Smooth muscle cell (in vitro differentiated cells): Measurements from ENCODE around the gene ZNF44. TPM values are rescaled to one million over a fixed set of nuclear protein-coding genes. Genes with fewer than 3 reads are reported as not detected.

Source experiments
- DNase-seq: peaks from one replicate; lab custom pipeline; 2025; ENCODE audit not compliant: unreplicated experiment; lab: John Stamatoyannopoulos, UW
- H2AFZ ChIP-seq: fragments of 200-600 bp; sonication (generic); 2 replicates; pipeline ENCODE4 v1.6.0; 2016; ENCODE audit warnings: antibody characterized with exemption, low read depth, mild to moderate bottlenecking
- H3F3A ChIP-seq: fragments of 200-600 bp; sonication (generic); 2 replicates; pipeline ENCODE4 v1.6.0; 2017; ENCODE audit warnings: antibody characterized with exemption, low read depth
- H3K27ac ChIP-seq: fragments of 200-600 bp; sonication (generic); 2 replicates; pipeline ENCODE4 v1.5.1; 2016; ENCODE audit warnings: low read depth, mild to moderate bottlenecking
- H3K27me3 ChIP-seq: fragments of 200-600 bp; sonication (generic); 2 replicates; pipeline ENCODE4 v1.6.1; 2016; ENCODE audit warnings: low read depth, mild to moderate bottlenecking
- H3K36me3 ChIP-seq: fragments of 200-600 bp; sonication (generic); 2 replicates; pipeline ENCODE4 v1.5.1; 2016; ENCODE audit warnings: low read depth
- H3K4me1 ChIP-seq: fragments of 200-600 bp; sonication (generic); 2 replicates; pipeline ENCODE4 v1.5.1; 2016; ENCODE audit warnings: low read depth
- H3K4me2 ChIP-seq: fragments of 200-600 bp; sonication (generic); 2 replicates; pipeline ENCODE4 v1.6.0; 2016; ENCODE audit warnings: mild to moderate bottlenecking
- H3K4me3 ChIP-seq: fragments of 200-600 bp; sonication (generic); 2 replicates; pipeline ENCODE4 v1.5.1; 2016; ENCODE audit warnings: mild to moderate bottlenecking
- H3K79me2 ChIP-seq: fragments of 200-600 bp; sonication (generic); 2 replicates; pipeline ENCODE4 v1.6.0; 2016; ENCODE audit warnings: low read depth, mild to moderate bottlenecking
- H3K9ac ChIP-seq: fragments of 200-600 bp; sonication (generic); 2 replicates; pipeline ENCODE4 v1.6.0; 2016; ENCODE audit warnings: low read depth
- H3K9me3 ChIP-seq: fragments of 200-600 bp; sonication (generic); replicated peaks from 2 replicates; pipeline ENCODE4 v1.5.1; 2016; ENCODE audit warnings: low read depth
- H4K20me1 ChIP-seq: fragments of 200-600 bp; sonication (generic); 2 replicates; pipeline ENCODE4 v1.6.0; 2016; ENCODE audit warnings: low read depth
- CTCF ChIP-seq: fragments of 200-600 bp; sonication (generic); IDR thresholded peaks from 2 replicates; pipeline ENCODE4 v1.5.1; 2017; ENCODE audit warnings: borderline replicate concordance, mild to moderate bottlenecking, antibody characterized with exemption; ENCODE audit not compliant: insufficient read depth, poor library complexity, severe bottlenecking
- WGBS: methylation state at CpG from one replicate; pipeline ENCODE4 v1.1.7; 2016; ENCODE audit warnings: low lambda C conversion rate; 5-methylcytosine and 5-hydroxymethylcytosine counted together
- polyA plus RNA-seq: library from polyadenylated mRNA; unstranded; fragments of >200 nt; fragmentation: Nextera tagmentation; extraction: Ambion mirVana; gene quantifications from 2 replicates; pipeline ENCODE4 v1.2.1, GENCODE V29; 2016
- total RNA-seq: library from RNA; depleted of rRNA; stranded (reverse); fragments of >200 nt; gene quantifications from 2 replicates; pipeline ENCODE4 v1.2.3, GENCODE V29; 2014

ZNF44 gene
- total RNA-seq (5.3 and 5.8 TPM in 2 replicates), polyA plus RNA-seq (3.2 and 5.3 TPM in 2 replicates)

GRCh38 chr19:12294249-12295158 is at the start of gene ZNF44:
ZNF44 (minus strand) TSS chr19:12294883; CDS start chr19:12294694, 189 bp downstream.
- Histone ChIP-seq H3K9ac (peak within 1 kb of the TSS; percentile 66), H3K4me3 (peak within 1 kb of the TSS; percentile 87), H3K79me2 (peaks cover 39% of the 10 kb centered on the region), H3F3A (no peaks in the 10 kb centered on the region), H4K20me1 (peaks cover 17% of the 10 kb centered on the region), H3K27me3 (no peaks in the 10 kb centered on the region), H3K36me3 (no peaks in the 10 kb centered on the region), H3K27ac (peak within 1 kb of the TSS; percentile 64), H3K9me3 (no peaks in the 10 kb centered on the region), H2AFZ (peak within 1 kb of the TSS; percentile 84), H3K4me1 (no peaks in the 10 kb centered on the region), H3K4me2 (peak within 1 kb of the TSS; percentile 90)
- DNase-seq: peak; percentile 52
- under 1% methylated on average over 58 of the region's 66 CpGs for WGBS
- TF ChIP-seq CTCF: no peak

- Histone ChIP-seq H4K20me1 (no peaks in the 10 kb centered on the region), H3K36me3 (no peaks in the 10 kb centered on the region), H2AFZ (peak within 1 kb of the TSS; percentile 89), H3K79me2 (peaks cover 6% of the 10 kb centered on the region), H3K4me3 (peak within 1 kb of the TSS; percentile 70), H3K9me3 (no peaks in the 10 kb centered on the region), H3K27ac (peak within 1 kb of the TSS; percentile 6), H3K27me3 (no peaks in the 10 kb centered on the region), H3K9ac (peak within 1 kb of the TSS; percentile 46), H3K4me1 (peaks cover 5% of the 10 kb centered on the region), H3K4me2 (peak within 1 kb of the TSS; percentile 84), H3F3A (no peaks in the 10 kb centered on the region)
- peak; percentile 76 for DNase-seq
- no peak for TF ChIP-seq CTCF
- 2% methylated on average over 54 of the region's 55 CpGs for WGBS
These were observed 38.8 kb upstream of the ZNF44 start, which contains the start of gene ZNF563 for GRCh38 chr19:12333162-12334159. ZNF563 (minus strand) TSS chr19:12333633; CDS start chr19:12333482, 151 bp downstream.

- Histone ChIP-seq H3K27me3 (no peaks in the 10 kb centered on the region), H3K27ac (no peak overlapping the region), H3K36me3 (no peaks in the 10 kb centered on the region), H3K9me3 (no peaks in the 10 kb centered on the region), H3K4me2 (no peak overlapping the region), H2AFZ (no peak overlapping the region), H3K4me3 (no peak overlapping the region), H4K20me1 (no peaks in the 10 kb centered on the region), H3F3A (no peaks in the 10 kb centered on the region), H3K79me2 (peaks cover 18% of the 10 kb centered on the region), H3K4me1 (peaks cover 5% of the 10 kb centered on the region), H3K9ac (no peak overlapping the region)
- no peak for TF ChIP-seq CTCF
- no peak for DNase-seq
- WGBS: 86% methylated on average over 4 of the region's 4 CpGs
These were observed 36.7 kb upstream of the ZNF44 start for GRCh38 chr19:12331211-12331941.
